ENCODE results near the gene TATDN3. TPM values are rescaled to one million over a fixed set of nuclear protein-coding genes. Genes with fewer than 3 reads are reported as not detected.

TATDN3 gene, protein sequence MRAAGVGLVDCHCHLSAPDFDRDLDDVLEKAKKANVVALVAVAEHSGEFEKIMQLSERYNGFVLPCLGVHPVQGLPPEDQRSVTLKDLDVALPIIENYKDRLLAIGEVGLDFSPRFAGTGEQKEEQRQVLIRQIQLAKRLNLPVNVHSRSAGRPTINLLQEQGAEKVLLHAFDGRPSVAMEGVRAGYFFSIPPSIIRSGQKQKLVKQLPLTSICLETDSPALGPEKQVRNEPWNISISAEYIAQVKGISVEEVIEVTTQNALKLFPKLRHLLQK
- total RNA-seq (2022) (9.6 and 12.4 TPM in 2 replicates), Bru-seq, nascent RNA (percentile 55 among the genes with signal in this experiment), BruChase-seq, experiment 1, labeled RNA remaining after a 2-hour chase (percentile 54 among the genes with signal in this experiment), BruChase-seq, experiment 2, labeled RNA remaining after a 6-hour chase (percentile 56 among the genes with signal in this experiment)
- long read RNA-seq, transcript TATDN3-202 (10 exons, 2,389 nt), result major isoform, 7 of 23 reads
- long read RNA-seq, partial matches to known transcripts, result 2 of 23 reads
- long read RNA-seq, other reads (novel, unspliced or antisense), result 6 of 23 reads

DNA sequence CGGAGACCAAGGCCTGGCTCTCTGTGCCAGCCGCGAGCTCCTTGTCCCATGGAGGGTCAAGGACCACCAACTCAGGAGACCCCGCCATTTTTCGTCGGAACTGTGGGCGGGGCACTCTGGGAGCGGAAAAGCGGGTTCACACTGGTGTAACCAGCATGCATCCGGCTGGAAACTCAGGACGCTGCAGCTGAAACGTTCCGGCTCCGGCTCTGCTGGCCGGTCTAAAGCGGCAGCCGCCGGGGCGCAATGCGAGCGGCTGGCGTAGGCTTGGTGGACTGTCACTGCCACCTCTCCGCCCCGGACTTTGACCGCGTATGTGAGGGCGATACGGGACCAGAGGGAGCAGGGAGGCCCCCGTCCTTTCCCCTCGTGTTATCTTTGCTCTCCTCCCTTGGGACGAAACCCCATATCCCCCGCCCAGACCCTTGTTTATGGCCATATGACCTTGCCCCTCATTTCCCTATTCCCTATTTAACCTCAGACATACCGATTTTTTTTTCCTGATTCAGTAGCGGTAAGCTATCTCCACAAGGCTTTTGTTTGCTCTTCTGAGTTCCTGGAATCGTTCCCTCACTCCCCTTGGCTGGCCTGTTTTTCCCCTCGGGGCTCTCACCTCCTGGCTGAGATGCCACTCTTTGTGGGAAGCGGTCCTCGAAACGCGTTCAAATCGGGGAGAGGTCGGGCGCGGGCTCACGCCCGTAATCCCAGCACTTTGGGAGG lies at the start of gene TATDN3, which contains the start of gene NSL1:
Gene TATDN3, plus strand, starts transcription at position 219 of the 720 bp plus-strand sequence. Its CDS starts 28 bp downstream, at position 247.
Gene NSL1, minus strand, starts transcription at position 102 of the 720 bp plus-strand sequence. Its CDS starts 14 bp downstream, at position 88.
- Mint-ChIP-seq H3K36me3 (ENCODE audit: insufficient read depth, unreplicated experiment) (peaks cover 22% of the 10 kb centered on the region), H3K9me3 (ENCODE audit: unreplicated experiment) (peaks cover 9% of the 10 kb centered on the region), H3K27me3 (ENCODE audit: insufficient read depth, unreplicated experiment) (no peaks in the 10 kb centered on the region), H3K4me3 (ENCODE audit: unreplicated experiment) (peak within 1 kb of the TSS; percentile 94), H3K4me1 (ENCODE audit: low read depth, unreplicated experiment) (peaks cover 25% of the 10 kb centered on the region), H3K27ac (ENCODE audit: unreplicated experiment) (peak within 1 kb of the TSS; percentile 97)
- no peaks in the 10 kb centered on the region for H3K27me3 ChIP-seq (replicated peaks; ENCODE audit: control insufficient read depth, insufficient read depth, low read length)
- no peaks in the 10 kb centered on the region for H3K9me3 ChIP-seq
- CTCF ChIA-PET, result interaction anchor here (0.6 to 1.4 kb wide), 7 partner anchors 42 to 161 kb away, joined by 3 to 8 read pairs (median 3); partner anchors contain the start of genes BATF3 and FLVCR1
- POLR2A ChIA-PET, result interaction anchor here (0.7 to 2.3 kb wide), 4 partner anchors 36 to 182 kb away, joined by 3 to 16 read pairs (median 6); partner anchors contain the start of gene FLVCR1
- BruUV-seq (replicated peaks), result TSS peak; percentile 85
- intact Hi-C loops (cut with micrococcal nuclease; ENCODE audit: unreplicated experiment), result loop anchor here (1.0 to 5.0 kb wide), 4 partner anchors 23 to 203 kb away; partner anchors contain the start of genes ATF3 and FLVCR1
- DNase-seq, result peak; percentile 97 to 99
- H3K4me3 ChIP-seq (ENCODE audit: low read depth, low read length), result peak within 1 kb of the TSS; percentile 88
- peaks cover 16% of the 10 kb centered on the region for H3K4me1 ChIP-seq
- H3K36me3 ChIP-seq (ENCODE audit: control insufficient read depth, insufficient read depth, low read length), result no peaks in the 10 kb centered on the region; the same call in 1 of the 2 replicates
- TF ChIP-seq, protein P1, sequence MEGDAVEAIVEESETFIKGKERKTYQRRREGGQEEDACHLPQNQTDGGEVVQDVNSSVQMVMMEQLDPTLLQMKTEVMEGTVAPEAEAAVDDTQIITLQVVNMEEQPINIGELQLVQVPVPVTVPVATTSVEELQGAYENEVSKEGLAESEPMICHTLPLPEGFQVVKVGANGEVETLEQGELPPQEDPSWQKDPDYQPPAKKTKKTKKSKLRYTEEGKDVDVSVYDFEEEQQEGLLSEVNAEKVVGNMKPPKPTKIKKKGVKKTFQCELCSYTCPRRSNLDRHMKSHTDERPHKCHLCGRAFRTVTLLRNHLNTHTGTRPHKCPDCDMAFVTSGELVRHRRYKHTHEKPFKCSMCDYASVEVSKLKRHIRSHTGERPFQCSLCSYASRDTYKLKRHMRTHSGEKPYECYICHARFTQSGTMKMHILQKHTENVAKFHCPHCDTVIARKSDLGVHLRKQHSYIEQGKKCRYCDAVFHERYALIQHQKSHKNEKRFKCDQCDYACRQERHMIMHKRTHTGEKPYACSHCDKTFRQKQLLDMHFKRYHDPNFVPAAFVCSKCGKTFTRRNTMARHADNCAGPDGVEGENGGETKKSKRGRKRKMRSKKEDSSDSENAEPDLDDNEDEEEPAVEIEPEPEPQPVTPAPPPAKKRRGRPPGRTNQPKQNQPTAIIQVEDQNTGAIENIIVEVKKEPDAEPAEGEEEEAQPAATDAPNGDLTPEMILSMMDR (IDR thresholded peaks at IDR 0.05; ENCODE audit: insufficient read depth in 1 of 2, low read depth in 1 of 2, low read length in 1 of 2, severe bottlenecking in 1 of 2, unreplicated experiment in 1 of 2), result no peak

DNA sequence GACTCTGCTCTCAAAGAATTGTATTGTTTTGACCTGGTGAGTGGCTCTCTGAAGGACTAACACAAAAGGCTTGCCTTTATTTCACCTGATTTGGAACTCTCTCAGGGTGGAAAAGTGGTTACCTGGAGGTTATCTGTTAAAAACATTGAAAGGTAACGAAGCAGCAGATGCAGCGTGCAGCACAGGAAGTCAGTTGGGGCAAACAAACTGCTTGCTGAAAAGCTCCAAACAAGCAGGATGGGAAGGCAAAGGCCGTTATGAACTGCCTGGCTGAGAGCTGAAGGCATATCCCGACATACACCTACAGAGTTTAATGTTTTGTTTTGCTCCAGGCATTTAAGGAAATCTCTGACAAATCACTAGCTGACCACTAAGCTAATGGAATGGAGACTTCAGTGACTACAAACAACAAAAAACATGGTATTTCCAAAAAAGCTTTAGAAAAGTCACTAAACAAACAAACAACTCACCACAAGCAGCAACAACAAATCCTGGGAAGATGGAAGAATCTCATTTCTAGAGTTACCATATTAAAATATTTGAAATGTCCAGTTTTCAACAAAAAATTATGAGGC lies 47.7 kb upstream of the TATDN3 start:
- Mint-ChIP-seq H3K9me3 (ENCODE audit: unreplicated experiment) (peaks cover 11% of the 10 kb centered on the region), H3K4me3 (ENCODE audit: unreplicated experiment) (no peak overlapping the region), H3K27me3 (ENCODE audit: insufficient read depth, unreplicated experiment) (no peaks in the 10 kb centered on the region), H3K36me3 (ENCODE audit: insufficient read depth, unreplicated experiment) (peaks cover under 1% of the 10 kb centered on the region), H3K27ac (ENCODE audit: unreplicated experiment) (no peak overlapping the region), H3K4me1 (ENCODE audit: low read depth, unreplicated experiment) (no peaks in the 10 kb centered on the region)
- no TSS peak for BruUV-seq (replicated peaks)
- Histone ChIP-seq H3K9me3 (no peaks in the 10 kb centered on the region), H3K36me3 (ENCODE audit: control insufficient read depth, insufficient read depth, low read length) (no peaks in the 10 kb centered on the region), H3K27me3 (replicated peaks; ENCODE audit: control insufficient read depth, insufficient read depth, low read length) (no peaks in the 10 kb centered on the region), H3K4me1 (no peaks in the 10 kb centered on the region), H3K4me3 (ENCODE audit: low read depth, low read length) (no peak overlapping the region)
- POLR2A ChIA-PET, result no interaction called here
- intact Hi-C loops (cut with micrococcal nuclease; ENCODE audit: unreplicated experiment), result no loop called here
- CTCF ChIA-PET, result no interaction called here
- TF ChIP-seq, protein P1 (IDR thresholded peaks at IDR 0.05; ENCODE audit: insufficient read depth in 1 of 2, low read depth in 1 of 2, low read length in 1 of 2, severe bottlenecking in 1 of 2, unreplicated experiment in 1 of 2), result no peak
- DNase-seq, result no peak

DNA sequence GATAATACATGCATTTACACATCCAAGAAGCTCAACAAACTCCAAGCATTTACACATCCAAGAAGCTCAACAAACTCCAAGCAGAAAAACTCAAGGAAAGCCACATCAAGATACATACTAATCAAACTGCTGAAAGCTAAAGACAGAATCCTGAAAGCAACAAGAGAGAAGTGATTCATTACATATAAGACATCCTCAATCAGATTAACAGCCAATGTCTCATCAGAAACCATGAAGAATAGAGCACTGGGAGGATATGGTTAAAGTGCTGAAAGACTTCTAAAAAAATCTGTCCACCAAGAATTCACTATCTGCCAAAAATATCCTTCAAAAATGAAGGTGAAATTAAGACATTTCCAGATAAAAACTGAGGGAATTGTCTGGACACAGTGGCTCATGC lies 46.4 kb upstream of the TATDN3 start:
- Histone ChIP-seq H3K36me3 (ENCODE audit: control insufficient read depth, insufficient read depth, low read length) (no peaks in the 10 kb centered on the region), H3K9me3 (no peaks in the 10 kb centered on the region), H3K4me3 (ENCODE audit: low read depth, low read length) (no peak overlapping the region), H3K27me3 (replicated peaks; ENCODE audit: control insufficient read depth, insufficient read depth, low read length) (no peaks in the 10 kb centered on the region), H3K4me1 (no peaks in the 10 kb centered on the region)
- Mint-ChIP-seq H3K4me1 (ENCODE audit: low read depth, unreplicated experiment) (peaks cover 7% of the 10 kb centered on the region), H3K4me3 (ENCODE audit: unreplicated experiment) (no peak overlapping the region), H3K36me3 (ENCODE audit: insufficient read depth, unreplicated experiment) (no peaks in the 10 kb centered on the region), H3K27me3 (ENCODE audit: insufficient read depth, unreplicated experiment) (no peaks in the 10 kb centered on the region), H3K27ac (ENCODE audit: unreplicated experiment) (no peak overlapping the region), H3K9me3 (ENCODE audit: unreplicated experiment) (peaks cover 11% of the 10 kb centered on the region)
- ChIA-PET POLR2A (no interaction called here), CTCF (no interaction called here)
- BruUV-seq (replicated peaks), result no TSS peak
- intact Hi-C loops (cut with micrococcal nuclease; ENCODE audit: unreplicated experiment), result no loop called here
- DNase-seq, result no peak
- TF ChIP-seq, protein P1 (IDR thresholded peaks at IDR 0.05; ENCODE audit: insufficient read depth in 1 of 2, low read depth in 1 of 2, low read length in 1 of 2, severe bottlenecking in 1 of 2, unreplicated experiment in 1 of 2), result no peak
